HUES48 (cell line): ENCODE measurements around the gene NBPF15.
"Not testable (repeated sequence)": the region's sequence is repeated elsewhere in the genome, so short reads cannot be mapped to it uniquely, and the experiment has no call there.

ENCODE experiments used
- H3K27ac ChIP-seq: one replicate; pipeline ENCODE4 v1.7.0; 2013; ENCODE audit warnings: low read depth, low read length, inconsistent platforms
- H3K27me3 ChIP-seq: 2 replicates; pipeline ENCODE4 v1.6.1; 2013; ENCODE audit warnings: mild to moderate bottlenecking, low read length; ENCODE audit not compliant: control insufficient read depth, insufficient read depth
- H3K36me3 ChIP-seq: 2 replicates; pipeline ENCODE4 v1.6.1; 2013; ENCODE audit warnings: low read length; ENCODE audit not compliant: control insufficient read depth, insufficient read depth
- H3K4me1 ChIP-seq: 2 replicates; pipeline ENCODE4 v1.6.1; 2013; ENCODE audit warnings: mild to moderate bottlenecking, low read length; ENCODE audit not compliant: control insufficient read depth, insufficient read depth
- H3K4me3 ChIP-seq: 2 replicates; pipeline ENCODE4 v1.5.1; 2013; ENCODE audit warnings: mild to moderate bottlenecking, low read depth, low read length
- H3K9ac ChIP-seq: 2 replicates; pipeline ENCODE4 v1.6.1; 2013; ENCODE audit warnings: mild to moderate bottlenecking, low read depth, low read length, moderate library complexity
- H3K9me3 ChIP-seq: 2 replicates; pipeline ENCODE4 v1.6.1; 2013; ENCODE audit warnings: low read length; ENCODE audit not compliant: control insufficient read depth, insufficient read depth

Gene NBPF15

GRCh38 chr1:144442402-144442801 is 19.1 kb downstream of the NBPF15 start:
- H3K4me3 ChIP-seq, H3K9me3 ChIP-seq, H3K27ac ChIP-seq, H3K4me1 ChIP-seq, H3K9ac ChIP-seq, H3K27me3 ChIP-seq, H3K36me3 ChIP-seq: not testable (repeated sequence)

- not testable (repeated sequence) for H3K36me3 ChIP-seq, H3K27ac ChIP-seq, H3K27me3 ChIP-seq, H3K9me3 ChIP-seq, H3K4me1 ChIP-seq, H3K4me3 ChIP-seq, H3K9ac ChIP-seq
Measured at GRCh38 chr1:144439737-144440136, 21.7 kb downstream of the NBPF15 start.

- not testable (repeated sequence) for H3K4me1 ChIP-seq, H3K36me3 ChIP-seq, H3K9ac ChIP-seq, H3K27ac ChIP-seq, H3K27me3 ChIP-seq, H3K9me3 ChIP-seq
- peak overlapping the region; percentile 73 for H3K4me3 ChIP-seq
Measured at GRCh38 chr1:144418891-144419694, 42.4 kb downstream of the NBPF15 start.

GRCh38 chr1:144413404-144414118 is 47.9 kb downstream of the NBPF15 start:
- not testable (repeated sequence) for H3K27me3 ChIP-seq, H3K9ac ChIP-seq, H3K4me1 ChIP-seq, H3K9me3 ChIP-seq, H3K36me3 ChIP-seq
- Histone ChIP-seq H3K27ac (peak overlapping the region; percentile 42), H3K4me3 (peak overlapping the region; percentile 59)

DNA sequence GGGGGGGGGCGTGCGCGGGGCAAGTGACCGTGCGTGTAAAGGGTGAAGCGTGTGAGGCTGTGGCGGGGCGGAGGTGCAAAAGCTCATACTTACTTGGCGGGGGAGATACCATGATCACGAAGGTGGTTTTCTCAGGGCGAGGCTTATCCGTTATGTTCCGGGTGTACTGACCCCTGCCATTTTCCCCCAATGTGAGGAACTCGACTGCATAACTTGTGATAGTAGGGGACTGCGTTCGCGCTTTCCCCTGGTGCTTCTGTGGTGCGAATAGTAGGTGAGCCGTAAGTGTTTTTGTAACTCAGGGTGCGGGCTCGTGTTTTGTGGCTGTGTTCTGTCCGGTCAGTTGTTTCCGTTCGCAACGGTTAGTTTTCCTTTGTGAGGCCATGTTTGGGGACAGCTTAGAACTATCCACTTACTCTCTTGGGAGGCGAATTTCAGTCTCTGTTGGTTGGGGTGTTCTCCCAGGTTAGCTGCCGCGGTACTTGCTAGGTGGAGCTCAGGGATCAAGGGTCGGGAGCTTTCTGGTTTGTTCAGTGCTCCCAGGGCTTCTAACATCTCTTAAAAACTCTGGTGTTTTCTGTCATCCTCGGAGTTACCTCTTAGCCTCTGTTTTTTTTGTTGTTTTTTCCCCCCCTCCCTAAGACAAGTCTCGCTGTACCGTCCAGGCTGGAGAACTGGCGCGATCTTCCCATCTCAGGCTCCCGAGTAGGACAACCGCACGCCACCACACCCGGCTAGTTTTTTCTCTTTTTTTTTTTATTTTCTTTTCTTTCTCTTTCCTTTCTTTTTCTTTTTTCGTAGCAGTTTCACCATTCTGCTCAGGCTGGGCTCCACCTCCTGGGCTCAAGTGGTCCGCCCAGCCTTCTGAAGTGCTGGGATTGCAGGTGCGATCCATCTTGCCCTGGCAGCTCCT is 48.7 kb downstream of the NBPF15 start:
- H3K9me3 ChIP-seq, H3K9ac ChIP-seq, H3K27me3 ChIP-seq, H3K36me3 ChIP-seq, H3K4me1 ChIP-seq: not testable (repeated sequence)
- Histone ChIP-seq H3K27ac (peak overlapping the region; percentile 68), H3K4me3 (peak overlapping the region; percentile 59)

DNA sequence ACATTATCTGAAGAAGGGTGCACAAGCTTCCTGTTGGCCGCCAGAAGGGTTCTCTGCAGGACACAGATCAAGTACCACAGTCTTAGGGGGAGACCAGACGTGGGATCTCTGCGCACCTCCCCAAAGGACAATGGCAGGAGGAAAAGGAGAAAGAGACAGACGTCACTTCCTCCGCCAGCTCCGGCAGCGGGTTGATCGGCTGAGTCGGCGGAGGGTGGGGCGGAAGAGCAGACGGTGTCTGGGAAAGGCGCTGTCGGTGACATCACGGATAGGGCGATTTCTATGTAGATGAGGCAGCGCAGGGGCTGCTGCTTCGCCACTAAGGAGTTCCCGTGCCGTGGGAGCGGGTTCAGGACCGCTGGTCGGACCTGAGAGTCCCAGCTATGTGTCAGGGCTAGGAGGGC is 49.4 kb downstream of the NBPF15 start:
- H3K4me1 ChIP-seq, H3K36me3 ChIP-seq, H3K4me3 ChIP-seq, H3K27me3 ChIP-seq, H3K9ac ChIP-seq, H3K9me3 ChIP-seq: not testable (repeated sequence)
- H3K27ac ChIP-seq: peak overlapping the region; percentile 66

- not testable (repeated sequence) for H3K36me3 ChIP-seq, H3K4me3 ChIP-seq, H3K9me3 ChIP-seq, H3K4me1 ChIP-seq, H3K9ac ChIP-seq, H3K27me3 ChIP-seq, H3K27ac ChIP-seq
Measured at GRCh38 chr1:144402807-144403206, 58.7 kb downstream of the NBPF15 start.

- H3K4me3 ChIP-seq, H3K9ac ChIP-seq, H3K4me1 ChIP-seq, H3K27ac ChIP-seq, H3K27me3 ChIP-seq, H3K36me3 ChIP-seq, H3K9me3 ChIP-seq: not testable (repeated sequence)
Measured at GRCh38 chr1:144371651-144372050, 89.8 kb downstream of the NBPF15 start.
